HUES48 (cell line): Measurements from ENCODE around the gene NALF2.

Experiments
- H3K27ac ChIP-seq: one replicate; pipeline ENCODE4 v1.7.0; 2013; ENCODE audit warnings: low read depth, low read length, inconsistent platforms
- H3K27me3 ChIP-seq: 2 replicates; pipeline ENCODE4 v1.6.1; 2013; ENCODE audit warnings: mild to moderate bottlenecking, low read length; ENCODE audit not compliant: control insufficient read depth, insufficient read depth
- H3K36me3 ChIP-seq: 2 replicates; pipeline ENCODE4 v1.6.1; 2013; ENCODE audit warnings: low read length; ENCODE audit not compliant: control insufficient read depth, insufficient read depth
- H3K4me1 ChIP-seq: 2 replicates; pipeline ENCODE4 v1.6.1; 2013; ENCODE audit warnings: mild to moderate bottlenecking, low read length; ENCODE audit not compliant: control insufficient read depth, insufficient read depth
- H3K4me3 ChIP-seq: 2 replicates; pipeline ENCODE4 v1.5.1; 2013; ENCODE audit warnings: mild to moderate bottlenecking, low read depth, low read length
- H3K9ac ChIP-seq: 2 replicates; pipeline ENCODE4 v1.6.1; 2013; ENCODE audit warnings: mild to moderate bottlenecking, low read depth, low read length, moderate library complexity
- H3K9me3 ChIP-seq: 2 replicates; pipeline ENCODE4 v1.6.1; 2013; ENCODE audit warnings: low read length; ENCODE audit not compliant: control insufficient read depth, insufficient read depth

The NALF2 gene

GRCh38 chrX:69504626-69505612, 793 bp downstream of the NALF2 start:
- H3K27me3 ChIP-seq = peaks cover 17% of the 10 kb centered on the region
- H3K4me3 ChIP-seq = peak overlapping the region; percentile 73
- H3K4me1 ChIP-seq = no peaks in the 10 kb centered on the region
- H3K27ac ChIP-seq = no peak overlapping the region
- no peaks in the 10 kb centered on the region; the same call in 1 of the 2 replicates for H3K36me3 ChIP-seq
- no peak overlapping the region for H3K9ac ChIP-seq
- H3K9me3 ChIP-seq = peaks cover 41% of the 10 kb centered on the region

DNA sequence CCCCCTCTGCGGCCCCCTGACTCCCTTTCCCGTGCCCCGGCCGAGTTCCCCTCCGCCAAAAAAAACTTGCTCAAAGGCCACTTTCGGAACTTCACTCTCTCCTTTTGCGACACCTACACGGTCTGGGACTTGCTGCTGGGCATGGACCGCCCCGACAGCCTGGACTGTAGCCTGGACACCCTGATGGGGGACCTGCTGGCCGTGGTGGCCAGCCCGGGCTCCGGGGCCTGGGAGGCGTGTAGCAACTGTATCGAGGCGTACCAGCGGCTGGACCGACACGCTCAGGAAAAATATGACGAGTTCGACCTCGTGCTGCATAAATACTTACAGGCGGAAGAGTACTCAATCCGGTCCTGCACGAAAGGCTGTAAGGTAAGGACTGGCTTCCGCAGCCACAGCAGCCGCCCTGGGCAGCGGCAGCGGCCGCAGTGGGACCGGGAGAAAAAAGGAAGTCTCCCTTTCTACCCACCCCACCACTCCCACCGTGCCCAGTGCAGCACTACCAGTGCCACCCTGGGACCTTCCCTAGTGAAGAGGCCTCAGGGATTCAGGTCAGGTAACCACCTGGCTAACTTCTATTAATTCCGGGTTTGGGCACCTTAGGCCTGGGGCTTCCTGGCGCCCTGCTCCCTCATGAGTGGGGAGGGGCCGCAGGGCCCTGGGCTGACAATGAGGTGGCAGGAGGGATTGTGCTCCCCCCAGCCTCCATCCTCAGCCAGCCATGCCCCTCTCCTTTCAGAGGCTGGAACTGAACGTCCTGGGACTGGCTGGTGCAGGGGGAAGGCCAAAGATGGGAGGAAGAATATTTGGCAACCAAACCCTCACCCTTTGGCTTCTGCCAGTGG, 1.9 kb downstream of the NALF2 start:
- no peak overlapping the region for H3K9ac ChIP-seq
- H3K9me3 ChIP-seq = peaks cover 42% of the 10 kb centered on the region
- H3K27ac ChIP-seq = no peak overlapping the region
- peak overlapping the region; percentile 73 for H3K4me3 ChIP-seq
- H3K36me3 ChIP-seq = no peaks in the 10 kb centered on the region; the same call in 1 of the 2 replicates
- H3K27me3 ChIP-seq = peaks cover 17% of the 10 kb centered on the region
- H3K4me1 ChIP-seq = no peaks in the 10 kb centered on the region

- Histone ChIP-seq H3K9me3 (peaks cover 44% of the 10 kb centered on the region), H3K27me3 (peaks cover 17% of the 10 kb centered on the region), H3K4me3 (no peak overlapping the region; the same call in 1 of the 2 replicates), H3K36me3 (no peaks in the 10 kb centered on the region; the same call in 1 of the 2 replicates), H3K27ac (no peak overlapping the region), H3K9ac (no peak overlapping the region), H3K4me1 (no peaks in the 10 kb centered on the region)
Measured at GRCh38 chrX:69506617-69507499, 2.7 kb downstream of the NALF2 start.

DNA sequence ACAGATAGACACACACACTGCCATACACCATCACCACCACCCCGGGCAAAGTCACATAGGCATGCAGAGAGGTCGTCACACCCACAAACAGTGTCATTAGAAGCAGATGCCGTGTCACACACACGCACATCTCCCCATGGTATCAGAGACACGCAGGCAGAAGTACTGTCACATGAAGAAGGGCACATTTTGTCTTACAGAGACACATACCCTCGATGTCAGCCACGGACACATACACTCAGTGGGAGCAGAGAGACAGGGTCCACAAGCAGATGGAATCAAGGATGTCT, 3.3 kb downstream of the NALF2 start:
- peaks cover 17% of the 10 kb centered on the region for H3K27me3 ChIP-seq
- no peaks in the 10 kb centered on the region; the same call in 1 of the 2 replicates for H3K36me3 ChIP-seq
- H3K9me3 ChIP-seq = peaks cover 41% of the 10 kb centered on the region
- no peak overlapping the region for H3K4me3 ChIP-seq
- H3K27ac ChIP-seq = no peak overlapping the region
- no peak overlapping the region for H3K9ac ChIP-seq
- H3K4me1 ChIP-seq = no peaks in the 10 kb centered on the region

GRCh38 chrX:69508610-69509009, 4.5 kb downstream of the NALF2 start:
- Histone ChIP-seq H3K4me1 (no peaks in the 10 kb centered on the region), H3K27me3 (peaks cover 10% of the 10 kb centered on the region), H3K9me3 (peaks cover 37% of the 10 kb centered on the region)

GRCh38 chrX:69510137-69510715, 6.1 kb downstream of the NALF2 start:
- peaks cover 10% of the 10 kb centered on the region for H3K27me3 ChIP-seq

More at GRCh38 chrX:69508610-69509009, 4.5 kb downstream of the NALF2 start:
- H3K9ac ChIP-seq = no peak overlapping the region
- H3K27ac ChIP-seq = no peak overlapping the region
- H3K4me3 ChIP-seq = no peak overlapping the region
- no peaks in the 10 kb centered on the region; the same call in 1 of the 2 replicates for H3K36me3 ChIP-seq

DNA sequence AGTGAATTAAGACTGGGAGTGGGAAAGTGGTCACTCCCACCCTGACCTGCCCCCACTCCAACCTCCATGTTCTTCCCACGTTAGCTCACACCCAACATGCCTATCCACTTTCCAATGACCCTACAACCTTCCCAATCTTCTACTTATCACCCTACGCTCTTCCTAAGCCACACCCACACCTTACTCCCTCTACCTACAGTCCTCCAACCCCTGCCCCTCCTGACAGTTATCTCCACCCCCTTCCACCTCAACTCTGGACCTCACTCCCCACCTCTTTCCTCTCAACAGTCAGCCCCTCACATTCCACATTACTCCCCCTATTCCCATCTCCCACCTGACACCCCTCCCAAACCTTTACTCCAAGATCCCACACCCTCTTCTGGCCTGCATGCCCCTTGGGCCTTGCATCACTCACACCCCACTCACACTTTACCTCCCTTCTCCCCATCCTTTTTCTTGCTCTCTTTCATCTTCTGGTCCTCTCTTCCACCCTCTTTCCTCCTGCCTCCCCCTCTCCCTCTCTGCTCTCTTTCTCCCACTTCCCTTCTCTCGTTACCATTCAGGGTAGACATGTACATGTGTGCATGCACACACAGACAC, 6.9 kb downstream of the NALF2 start:
- Histone ChIP-seq H3K36me3 (no peaks in the 10 kb centered on the region; the same call in 1 of the 2 replicates), H3K27ac (no peak overlapping the region), H3K9me3 (peaks cover 47% of the 10 kb centered on the region), H3K9ac (no peak overlapping the region), H3K27me3 (peaks cover 4% of the 10 kb centered on the region), H3K4me3 (no peak overlapping the region), H3K4me1 (no peaks in the 10 kb centered on the region)

More at GRCh38 chrX:69510137-69510715, 6.1 kb downstream of the NALF2 start:
- H3K4me3 ChIP-seq = no peak overlapping the region
- peaks cover 45% of the 10 kb centered on the region for H3K9me3 ChIP-seq
- H3K9ac ChIP-seq = no peak overlapping the region
- H3K27ac ChIP-seq = no peak overlapping the region
- no peaks in the 10 kb centered on the region; the same call in 1 of the 2 replicates for H3K36me3 ChIP-seq
- H3K4me1 ChIP-seq = no peaks in the 10 kb centered on the region

- H3K4me1 ChIP-seq = no peaks in the 10 kb centered on the region
- H3K4me3 ChIP-seq = no peak overlapping the region
- no peaks in the 10 kb centered on the region for H3K27me3 ChIP-seq
- no peaks in the 10 kb centered on the region for H3K36me3 ChIP-seq
- peaks cover 33% of the 10 kb centered on the region for H3K9me3 ChIP-seq
- no peak overlapping the region for H3K9ac ChIP-seq
- no peak overlapping the region for H3K27ac ChIP-seq
Measured at GRCh38 chrX:69522052-69522451, 17.9 kb downstream of the NALF2 start.

- H3K27me3 ChIP-seq = no peaks in the 10 kb centered on the region
- no peaks in the 10 kb centered on the region for H3K36me3 ChIP-seq
- peaks cover 29% of the 10 kb centered on the region for H3K9me3 ChIP-seq
- no peak overlapping the region for H3K27ac ChIP-seq
- no peak overlapping the region for H3K4me3 ChIP-seq
- H3K9ac ChIP-seq = no peak overlapping the region
- no peaks in the 10 kb centered on the region for H3K4me1 ChIP-seq
Measured at GRCh38 chrX:69523314-69523713, 19.2 kb downstream of the NALF2 start.
